ENCODE data around the gene SPR. TPM values are rescaled to one million over a fixed set of nuclear protein-coding genes. Genes with fewer than 3 reads are reported as not detected.

Gene SPR
- total RNA-seq, 4 donors from 2014 or later, result 83.8 to 431 (median 98.0) TPM

GRCh38 chr2:72937356-72937669 is 50.1 kb downstream of the SPR start:
- DNase-seq, result no peak
- H3K36me3 ChIP-seq, result no peaks in the 10 kb centered on the region
- 70% methylated on average over 15 of the region's 15 CpGs; no CpG with 5 or more reads in 1 of the 2 donors for WGBS, 2 donors (ENCODE audit: low coverage in 1 of 2)
- H3K27ac ChIP-seq, result no peak overlapping the region
- peaks cover 0 to 7% (median 3%) of the 10 kb centered on the region in 4 donors for H3K4me1 ChIP-seq
- no peaks in the 10 kb centered on the region for H3K9me3 ChIP-seq
- TF ChIP-seq CTCF (IDR thresholded peaks at IDR 0.05), result no peak
- no peak for TF ChIP-seq EP300 (IDR thresholded peaks at IDR 0.05; ENCODE audit: low read depth)
- no peak for TF ChIP-seq POLR2A (IDR thresholded peaks at IDR 0.05)
- TF ChIP-seq POLR2AphosphoS5 (IDR thresholded peaks at IDR 0.05), result no peak
- intact Hi-C loops (cut with DNase I; ENCODE audit: low total_unique reads) (no loop called here), in situ Hi-C loops (cut with MboI; ENCODE audit: low pct_ligation_motif_present in 1 of 4, low pct_unique_long_range_greater_than_20kb in 1 of 4, low sequenced_read_pairs in 3 of 4) (no loop called here)
- H3K4me3 ChIP-seq, result no peak overlapping the region
- H3K27me3 ChIP-seq, result no peaks in the 10 kb centered on the region

GRCh38 chr2:72938455-72938854 is 51.2 kb downstream of the SPR start:
- DNase-seq, result no peak
- no peak overlapping the region for H3K27ac ChIP-seq
- no peak for TF ChIP-seq EP300 (IDR thresholded peaks at IDR 0.05; ENCODE audit: low read depth)
- H3K27me3 ChIP-seq, result no peaks in the 10 kb centered on the region
- peaks cover 0 to 6% (median 3%) of the 10 kb centered on the region in 4 donors for H3K4me1 ChIP-seq
- in situ Hi-C loops (cut with MboI; ENCODE audit: low pct_ligation_motif_present in 1 of 4, low pct_unique_long_range_greater_than_20kb in 1 of 4, low sequenced_read_pairs in 3 of 4), result no loop called here
- intact Hi-C loops (cut with DNase I; ENCODE audit: low total_unique reads), result no loop called here
- 50 to 90% methylated on average over 2 to 5 of the region's 5 CpGs for WGBS, 2 donors (ENCODE audit: low coverage in 1 of 2)
- H3K9me3 ChIP-seq, result no peaks in the 10 kb centered on the region
- H3K4me3 ChIP-seq, result no peak overlapping the region
- no peaks in the 10 kb centered on the region for H3K36me3 ChIP-seq

GRCh38 chr2:72940361-72940760 is 53.2 kb downstream of the SPR start:
- TF ChIP-seq POLR2A (IDR thresholded peaks at IDR 0.05), result no peak
- TF ChIP-seq POLR2AphosphoS5 (IDR thresholded peaks at IDR 0.05), result no peak
- no peak for TF ChIP-seq CTCF (IDR thresholded peaks at IDR 0.05)
- no peak for TF ChIP-seq EP300 (IDR thresholded peaks at IDR 0.05; ENCODE audit: low read depth)
- Histone ChIP-seq H3K9me3 (no peaks in the 10 kb centered on the region), H3K27ac (no peak overlapping the region), H3K36me3 (no peaks in the 10 kb centered on the region), H3K4me3 (no peak overlapping the region), H3K27me3 (no peaks in the 10 kb centered on the region), H3K4me1 (no peaks in the 10 kb centered on the region)
- intact Hi-C loops (cut with DNase I; ENCODE audit: low total_unique reads) (no loop called here), in situ Hi-C loops (cut with MboI; ENCODE audit: low pct_ligation_motif_present in 1 of 4, low pct_unique_long_range_greater_than_20kb in 1 of 4, low sequenced_read_pairs in 3 of 4) (no loop called here)
- DNase-seq, result no peak
- 86 to 100% methylated on average over 1 to 6 of the region's 6 CpGs for WGBS, 2 donors (ENCODE audit: low coverage in 1 of 2)

- TF ChIP-seq POLR2AphosphoS5 (IDR thresholded peaks at IDR 0.05) (no peak), EP300 (IDR thresholded peaks at IDR 0.05; ENCODE audit: low read depth) (no peak), POLR2A (IDR thresholded peaks at IDR 0.05) (no peak), CTCF (IDR thresholded peaks at IDR 0.05) (no peak)
- Histone ChIP-seq H3K27me3 (no peaks in the 10 kb centered on the region), H3K4me3 (no peak overlapping the region), H3K36me3 (no peaks in the 10 kb centered on the region), H3K9me3 (no peaks in the 10 kb centered on the region), H3K27ac (no peak overlapping the region), H3K4me1 (no peaks in the 10 kb centered on the region)
- in situ Hi-C loops (cut with MboI; ENCODE audit: low pct_ligation_motif_present in 1 of 4, low pct_unique_long_range_greater_than_20kb in 1 of 4, low sequenced_read_pairs in 3 of 4), result no loop called here
- 81 to 100% methylated on average over 1 to 6 of the region's 6 CpGs for WGBS, 2 donors (ENCODE audit: low coverage in 1 of 2)
- intact Hi-C loops (cut with DNase I; ENCODE audit: low total_unique reads), result no loop called here
- DNase-seq, result no peak
Measured at GRCh38 chr2:72940786-72941185, 53.6 kb downstream of the SPR start.

Other genes with a start within 250 kb of the SPR start
- 10 to 100 TPM; 15.7 to 58.4 (median 37.9) TPM for gene EXOC6B, start 61.4 kb upstream of the SPR start, total RNA-seq
- gene EMX1, start 30.1 kb downstream of the SPR start, total RNA-seq, result 1 to 10 TPM in 3 of 4 donors, not detected in 1; 1.5 to 2.9 (median 2.7) TPM
- gene SFXN5, start 184.3 kb downstream of the SPR start, total RNA-seq, result 10 to 100 TPM; 12.3 to 98.4 (median 42.7) TPM
- gene RAB11FIP5, start 225.5 kb downstream of the SPR start, total RNA-seq, result 10 to 100 TPM; 22.7 to 31.0 (median 26.9) TPM